ENCODE results near the gene SDK1.
"Not testable (repeated sequence)": the region's sequence is repeated elsewhere in the genome, so short reads cannot be mapped to it uniquely, and the experiment has no call there.

The SDK1 gene

GRCh38 chr7:4270941-4271715 is 970.1 kb downstream of the SDK1 start:
- no peak for DNase-seq

GRCh38 chr7:4271716-4272015 is 970.6 kb downstream of the SDK1 start:
- no peak for DNase-seq

- DNase-seq = no peak
Observed at GRCh38 chr7:4272141-4272540, 971.1 kb downstream of the SDK1 start.

GRCh38 chr7:4273566-4274230 is 972.6 kb downstream of the SDK1 start:
- no peak for DNase-seq

GRCh38 chr7:4274286-4274685 is 973.2 kb downstream of the SDK1 start:
- DNase-seq = no peak

GRCh38 chr7:4277936-4278335 is 976.9 kb downstream of the SDK1 start:
- DNase-seq = no peak

GRCh38 chr7:4279216-4279615 is 978.2 kb downstream of the SDK1 start:
- DNase-seq = no peak

- DNase-seq = no peak
Observed at GRCh38 chr7:4281231-4281993, 980.4 kb downstream of the SDK1 start.

GRCh38 chr7:4282434-4283223 is 981.6 kb downstream of the SDK1 start:
- DNase-seq = no peak

- DNase-seq = no peak
Observed at GRCh38 chr7:4286351-4286750, 985.3 kb downstream of the SDK1 start.

- DNase-seq = no peak
Observed at GRCh38 chr7:4288791-4289394, 987.8 kb downstream of the SDK1 start.

GRCh38 chr7:4297165-4297917 is 996.3 kb downstream of the SDK1 start:
- no peak for DNase-seq

GRCh38 chr7:4297918-4298219 is 996.8 kb downstream of the SDK1 start:
- no peak for DNase-seq

GRCh38 chr7:4299431-4299830 is 998.4 kb downstream of the SDK1 start:
- no peak for DNase-seq

- DNase-seq = no peak
Observed at GRCh38 chr7:4302203-4302905, 1001.3 kb downstream of the SDK1 start.

- DNase-seq = no peak
Observed at GRCh38 chr7:4307316-4308204, 1006.5 kb downstream of the SDK1 start.

GRCh38 chr7:4308205-4308590 is 1007.1 kb downstream of the SDK1 start:
- no peak for DNase-seq

- not testable (repeated sequence) for DNase-seq
Observed at GRCh38 chr7:4313911-4314310, 1012.9 kb downstream of the SDK1 start.

- DNase-seq = not testable (repeated sequence)
Observed at GRCh38 chr7:4314316-4314715, 1013.3 kb downstream of the SDK1 start.
